Measurements from ENCODE around the gene LMBR1.

LMBR1 gene

GRCh38 chr7:156792611-156793010 is 100.4 kb downstream of the LMBR1 start:
- no peak for DNase-seq (ENCODE audit: low spot score)
- in situ Hi-C loops (cut with MboI; ENCODE audit: low sequenced_read_pairs, unreplicated experiment): no loop called here

GRCh38 chr7:156791241-156791640 is 101.7 kb downstream of the LMBR1 start:
- in situ Hi-C loops (cut with MboI; ENCODE audit: low sequenced_read_pairs, unreplicated experiment): no loop called here
- no peak for TF ChIP-seq CTCF (IDR thresholded peaks at IDR 0.05; ENCODE audit: borderline replicate concordance, control extremely low read depth, extremely low read depth, insufficient read depth, missing control alignments)
- DNase-seq (ENCODE audit: low spot score): no peak

More at GRCh38 chr7:156792611-156793010, 100.4 kb downstream of the LMBR1 start:
- TF ChIP-seq CTCF (IDR thresholded peaks at IDR 0.05; ENCODE audit: borderline replicate concordance, control extremely low read depth, extremely low read depth, insufficient read depth, missing control alignments): no peak

- DNase-seq (ENCODE audit: low spot score): no peak
- no peak for TF ChIP-seq CTCF (IDR thresholded peaks at IDR 0.05; ENCODE audit: borderline replicate concordance, control extremely low read depth, extremely low read depth, insufficient read depth, missing control alignments)
- in situ Hi-C loops (cut with MboI; ENCODE audit: low sequenced_read_pairs, unreplicated experiment): no loop called here
Measured at GRCh38 chr7:156790264-156790663, 102.7 kb downstream of the LMBR1 start.

GRCh38 chr7:156785998-156786543 is 106.9 kb downstream of the LMBR1 start:
- TF ChIP-seq CTCF (IDR thresholded peaks at IDR 0.05; ENCODE audit: borderline replicate concordance, control extremely low read depth, extremely low read depth, insufficient read depth, missing control alignments): no peak
- DNase-seq (ENCODE audit: low spot score): no peak
- in situ Hi-C loops (cut with MboI; ENCODE audit: low sequenced_read_pairs, unreplicated experiment): no loop called here

GRCh38 chr7:156783864-156784263 is 109.1 kb downstream of the LMBR1 start:
- DNase-seq (ENCODE audit: low spot score): no peak
- in situ Hi-C loops (cut with MboI; ENCODE audit: low sequenced_read_pairs, unreplicated experiment): no loop called here
- TF ChIP-seq CTCF (IDR thresholded peaks at IDR 0.05; ENCODE audit: borderline replicate concordance, control extremely low read depth, extremely low read depth, insufficient read depth, missing control alignments): no peak

- in situ Hi-C loops (cut with MboI; ENCODE audit: low sequenced_read_pairs, unreplicated experiment): no loop called here
- no peak for TF ChIP-seq CTCF (IDR thresholded peaks at IDR 0.05; ENCODE audit: borderline replicate concordance, control extremely low read depth, extremely low read depth, insufficient read depth, missing control alignments)
- DNase-seq (ENCODE audit: low spot score): no peak
Measured at GRCh38 chr7:156781972-156782371, 111.0 kb downstream of the LMBR1 start.
